Activated effector memory CD4-positive, alpha-beta T cell treated with anti-CD3 and anti-CD28 coated beads, Interleukin-2, amount 50 U/mL, for 16 hours (primary cell): ENCODE data around the gene ARHGAP24.

Experiments
- DNase-seq: peaks from one replicate; pipeline ENCODE4 v3.0.0-alpha.2; 2020

The ARHGAP24 gene

DNA sequence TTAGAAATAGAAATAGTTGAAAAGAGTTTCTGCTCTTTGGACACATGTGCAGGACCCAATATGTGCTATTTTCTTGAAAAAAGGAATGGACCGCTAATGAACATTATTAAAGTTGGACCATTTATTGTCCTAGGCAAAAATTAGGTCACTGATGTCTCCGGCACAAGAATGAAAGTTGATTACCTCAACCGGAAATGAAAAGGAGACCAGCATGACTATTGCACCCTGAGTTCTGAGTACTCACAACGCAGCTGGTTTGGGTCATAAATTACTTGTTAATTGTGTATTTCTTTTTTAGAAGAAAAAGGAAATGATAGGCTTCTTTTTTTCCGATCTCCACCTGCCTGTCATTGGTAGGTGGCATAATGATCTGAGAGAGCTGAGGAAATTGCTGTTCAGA, 232.7 kb downstream of the ARHGAP24 start:
- DNase-seq = no peak

DNA sequence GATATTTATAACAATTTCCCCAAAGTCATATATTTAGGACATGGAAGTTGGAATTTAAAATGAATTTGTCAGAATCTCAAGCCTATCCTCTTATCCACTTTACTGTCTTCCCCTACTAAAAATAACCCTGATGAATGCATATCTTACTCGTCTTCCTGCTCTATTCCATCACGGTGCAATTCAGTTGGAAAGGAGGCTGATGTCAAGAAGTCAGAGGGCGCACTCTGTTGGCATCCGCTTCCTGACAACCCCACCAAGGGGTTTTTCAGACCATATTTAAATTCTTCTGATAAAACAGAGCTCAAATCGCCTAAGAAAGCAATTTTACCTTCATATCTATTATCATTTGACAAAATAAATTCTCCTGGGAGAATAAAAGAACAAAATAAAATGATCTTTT, 233.5 kb downstream of the ARHGAP24 start:
- no peak for DNase-seq

- DNase-seq = no peak
These were observed 238.1 kb downstream of the ARHGAP24 start for GRCh38 chr4:85713005-85713404.

- DNase-seq = no peak
These were observed 241.2 kb downstream of the ARHGAP24 start for GRCh38 chr4:85715991-85716737.

DNA sequence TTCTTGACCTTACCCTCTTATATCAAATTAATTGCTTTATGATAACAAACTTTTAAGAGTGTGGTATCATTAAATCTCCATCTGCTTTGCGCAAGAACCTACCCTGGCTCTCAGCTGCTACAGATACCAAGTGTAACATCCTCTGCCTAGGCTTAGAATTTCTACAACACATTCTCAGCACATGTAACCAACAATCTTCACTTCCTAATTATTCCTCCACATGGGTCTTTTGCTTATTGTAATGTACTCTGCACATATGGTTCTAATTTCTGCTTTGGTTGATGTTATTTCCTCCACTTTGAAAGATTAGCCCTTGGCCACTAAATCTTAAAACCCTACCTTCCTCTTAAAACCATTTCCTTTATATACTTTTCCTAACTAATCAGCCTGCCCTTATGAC, 242.4 kb downstream of the ARHGAP24 start:
- DNase-seq = no peak

DNA sequence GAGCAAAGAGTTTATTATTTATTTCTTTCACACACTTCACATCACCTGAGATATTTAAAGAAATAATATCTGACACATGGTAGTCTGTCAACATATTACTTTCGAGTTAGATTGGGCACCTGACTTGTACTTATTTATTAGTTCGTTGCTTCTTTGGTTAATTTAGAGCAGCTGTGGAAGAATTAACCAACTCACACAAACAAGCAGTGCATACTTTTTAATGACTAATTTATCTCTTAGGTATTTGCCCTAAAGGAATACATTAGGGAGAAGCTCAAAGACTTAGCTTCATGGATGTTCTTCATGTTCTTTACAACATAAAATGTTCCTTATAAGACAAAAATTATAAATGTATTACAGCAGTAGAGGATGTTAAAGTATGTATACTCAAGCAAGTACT, 242.9 kb downstream of the ARHGAP24 start:
- DNase-seq = no peak

- DNase-seq = no peak
These were observed 245.8 kb downstream of the ARHGAP24 start for GRCh38 chr4:85720735-85721134.

GRCh38 chr4:85722401-85722800, 247.5 kb downstream of the ARHGAP24 start:
- no peak for DNase-seq

DNA sequence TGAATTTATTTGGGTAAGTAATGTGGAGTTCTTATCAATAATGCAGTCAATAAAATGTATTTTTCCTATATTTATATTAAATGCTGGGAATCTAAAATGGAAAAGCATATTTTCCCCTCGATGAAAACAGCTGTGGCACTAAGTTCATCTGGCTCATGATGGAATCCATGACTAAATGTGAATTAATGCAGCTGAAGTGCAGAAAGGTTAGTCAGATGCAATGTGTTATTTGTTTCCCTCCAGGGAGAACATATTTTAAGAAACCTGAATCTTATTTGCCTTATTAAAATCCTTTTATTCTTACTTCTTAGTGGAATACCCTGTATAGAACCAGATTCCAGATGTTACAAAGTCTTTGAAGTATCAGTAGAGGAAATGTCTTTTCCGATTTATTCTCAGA, 247.9 kb downstream of the ARHGAP24 start:
- DNase-seq = no peak

DNA sequence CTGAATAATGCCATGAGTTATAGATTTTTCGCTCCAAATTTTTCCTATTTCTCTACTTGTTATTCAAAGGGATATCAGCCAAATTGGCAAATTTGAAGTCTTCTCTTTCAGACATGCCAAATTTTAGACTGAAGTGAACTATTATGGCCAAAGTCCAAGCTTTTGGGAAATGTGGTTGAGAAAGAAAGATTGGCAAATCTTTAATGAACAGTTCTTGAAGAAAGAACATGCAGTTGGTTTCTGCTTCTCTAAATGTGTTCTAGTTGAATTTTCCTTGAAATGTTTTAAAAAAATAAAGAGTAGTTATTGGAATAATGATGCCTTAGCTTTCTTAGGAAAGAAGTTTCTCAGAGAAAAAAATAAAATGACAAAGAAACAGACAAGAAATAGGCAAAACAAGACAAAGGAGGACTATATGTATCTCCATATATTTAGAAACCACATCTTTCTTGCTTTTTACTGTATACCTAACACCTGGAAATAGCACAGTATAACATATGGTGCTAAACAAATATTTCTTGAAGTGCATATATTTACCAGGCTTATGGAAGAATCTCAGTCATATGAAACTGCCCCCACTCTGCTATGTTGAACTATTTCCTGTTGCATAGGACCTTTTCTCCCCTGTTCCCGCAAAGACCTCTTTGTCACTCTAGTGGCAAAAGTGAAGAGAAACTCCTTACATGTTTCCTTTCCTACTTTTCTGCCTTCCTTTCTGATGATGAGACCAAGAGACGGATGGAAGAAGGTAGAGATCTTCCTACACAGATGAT, 250.0 kb downstream of the ARHGAP24 start:
- no peak for DNase-seq

GRCh38 chr4:85725721-85726170, 250.8 kb downstream of the ARHGAP24 start:
- DNase-seq = no peak

GRCh38 chr4:85726555-85726954, 251.6 kb downstream of the ARHGAP24 start:
- no peak for DNase-seq

GRCh38 chr4:85728464-85728863, 253.5 kb downstream of the ARHGAP24 start:
- no peak for DNase-seq

DNA sequence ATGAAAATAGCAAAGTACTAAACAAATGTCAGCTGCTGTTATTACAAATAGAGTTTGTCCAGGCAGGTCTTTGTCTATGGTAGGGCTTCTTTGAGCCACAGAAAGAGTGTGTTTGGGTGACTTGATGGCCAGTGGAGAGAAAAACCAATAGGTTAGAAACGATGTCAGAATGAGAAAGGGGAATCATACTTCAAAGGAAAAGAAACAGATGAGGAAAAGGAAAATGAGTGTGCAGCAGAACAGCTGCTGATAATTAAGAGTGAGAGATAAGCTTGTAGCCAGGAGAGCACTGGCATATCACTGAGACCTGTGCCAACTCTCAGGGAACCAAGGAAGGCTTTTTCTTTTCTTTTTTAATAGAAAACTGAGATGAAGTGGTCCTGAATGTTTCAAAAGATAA, 257.2 kb downstream of the ARHGAP24 start:
- no peak for DNase-seq

GRCh38 chr4:85733798-85734197, 258.8 kb downstream of the ARHGAP24 start:
- no peak for DNase-seq

DNA sequence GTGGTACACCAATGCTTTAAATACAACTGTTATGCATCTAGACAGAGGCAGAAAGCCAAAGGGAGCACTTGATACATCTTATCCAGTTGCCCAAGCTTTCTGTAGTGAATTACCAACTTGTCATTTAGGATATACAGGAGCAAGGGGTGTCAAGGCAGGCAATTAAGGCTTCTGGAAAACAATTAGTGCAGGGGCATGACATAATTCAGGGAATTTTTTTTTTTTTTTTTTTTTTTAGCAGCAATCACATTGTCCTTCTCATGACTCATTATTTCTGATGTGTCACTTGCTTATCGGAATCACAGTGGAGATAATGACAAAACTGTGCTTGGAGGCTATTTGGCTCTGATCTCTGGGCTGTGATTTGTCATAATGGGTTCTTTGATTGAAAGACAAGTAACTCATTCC, 259.5 kb downstream of the ARHGAP24 start:
- no peak for DNase-seq

- DNase-seq = no peak
These were observed 261.6 kb downstream of the ARHGAP24 start for GRCh38 chr4:85736571-85736970.

- no peak for DNase-seq
These were observed 262.3 kb downstream of the ARHGAP24 start for GRCh38 chr4:85737254-85737653.

DNA sequence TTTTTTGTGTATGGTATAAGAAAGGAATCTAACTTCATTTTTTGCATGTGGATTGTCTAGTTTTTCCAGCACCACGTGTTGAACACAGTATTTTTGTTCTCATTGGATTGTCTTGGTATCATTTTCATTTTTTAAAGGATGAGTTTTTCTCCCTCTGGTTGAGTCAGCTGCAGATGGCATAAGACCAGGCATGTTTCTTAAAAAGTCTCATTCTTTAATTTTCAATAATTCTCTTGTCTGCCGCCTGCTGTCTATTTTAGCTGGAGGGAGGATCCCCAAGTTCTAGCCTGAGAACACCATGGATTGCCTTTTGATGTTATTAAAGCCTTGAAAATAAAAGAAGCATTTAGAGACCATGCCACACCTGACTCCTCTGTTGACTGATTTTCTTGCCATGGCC, 263.8 kb downstream of the ARHGAP24 start:
- DNase-seq = no peak

GRCh38 chr4:85740431-85740861, 265.5 kb downstream of the ARHGAP24 start:
- DNase-seq = no peak

DNA sequence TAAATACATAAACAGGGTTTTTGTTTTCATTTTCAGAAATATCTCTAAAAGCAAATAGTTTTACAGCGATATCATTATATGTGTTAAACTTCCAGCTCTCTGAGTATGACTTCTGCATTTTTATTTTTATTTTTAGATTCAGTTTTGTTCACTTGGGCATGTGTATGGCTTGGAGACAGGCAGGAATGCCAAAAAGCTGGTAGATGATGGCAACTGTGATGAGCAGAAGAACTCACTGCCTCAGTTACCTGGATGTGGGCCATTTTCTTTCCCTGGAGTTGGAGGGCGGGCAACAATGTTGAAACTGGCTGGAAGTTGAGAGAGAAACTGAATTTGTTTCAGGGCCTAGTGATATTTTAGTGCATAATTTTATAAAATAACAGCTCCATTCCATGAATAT, 266.4 kb downstream of the ARHGAP24 start:
- no peak for DNase-seq

GRCh38 chr4:85741921-85742591, 267.1 kb downstream of the ARHGAP24 start:
- DNase-seq = no peak

- no peak for DNase-seq
These were observed 270.0 kb downstream of the ARHGAP24 start for GRCh38 chr4:85744950-85745349.

DNA sequence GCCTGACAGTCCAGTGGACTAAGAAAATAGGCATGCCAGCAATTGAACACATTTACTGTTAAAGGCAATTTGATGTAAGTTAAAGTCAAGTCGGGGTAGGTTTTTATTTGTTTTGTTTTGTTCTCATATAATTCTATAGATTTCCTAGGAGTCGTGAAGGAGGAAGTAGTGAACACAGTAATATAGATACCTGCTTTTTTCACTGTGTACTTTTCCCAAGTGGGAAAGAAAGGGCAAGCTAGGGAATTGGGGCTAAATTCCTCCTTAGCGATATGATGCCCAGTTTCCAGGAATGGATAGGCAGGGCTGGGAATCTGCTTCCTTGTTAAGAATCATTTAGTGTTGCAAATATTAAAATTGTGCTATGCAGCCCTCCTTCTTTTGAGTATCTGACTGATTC, 271.0 kb downstream of the ARHGAP24 start:
- DNase-seq = no peak
